CD14-positive monocyte (primary cell): Measurements from ENCODE around the gene MDM4. TPM values are rescaled to one million over a fixed set of nuclear protein-coding genes. Genes with fewer than 3 reads are reported as not detected.
A peak's percentile ranks its signal among the peaks of the same experiment; 100 is the strongest.
"Not testable (repeated sequence)": the region's sequence is repeated elsewhere in the genome, so short reads cannot be mapped to it uniquely, and the experiment has no call there.

ENCODE experiments used
- DNase-seq, 3 donors: peaks; one replicate each; pipeline ENCODE4 v3.0.0-alpha.2; 2011 to 2022
- H2AFZ ChIP-seq: 2 replicates; pipeline ENCODE4 v1.6.0; 2012; ENCODE audit warnings: mild to moderate bottlenecking, low read depth, low read length, inconsistent platforms; ENCODE audit not compliant: insufficient read depth, poor library complexity, severe bottlenecking
- H3K27ac ChIP-seq, 2 donors: 1 replicate in 1 of 2; 2 replicates in 1 of 2; pipeline ENCODE4 v1.5.1; 2012 to 2013; ENCODE audit warnings: low read length in 2 of 2, control low read depth in 1 of 2, inconsistent platforms in 1 of 2, low read depth in 1 of 2, mild to moderate bottlenecking in 1 of 2
- H3K27me3 ChIP-seq, 2 donors: one replicate each; pipeline versions ENCODE4 v1.6.0 to v1.6.1; 2011 to 2013; ENCODE audit warnings: low read length in 2 of 2; ENCODE audit not compliant: control insufficient read depth in 2 of 2, insufficient read depth in 2 of 2
- H3K36me3 ChIP-seq, 2 donors: replicated peaks in 1 of 2; 1 replicate in 1 of 2; 2 replicates in 1 of 2; pipeline versions ENCODE4 v1.5.1 to v1.6.1; 2012 to 2013; ENCODE audit warnings: low read length in 2 of 2, control low read depth in 1 of 2, inconsistent platforms in 1 of 2, mild to moderate bottlenecking in 1 of 2; ENCODE audit not compliant: insufficient read depth in 2 of 2, control insufficient read depth in 1 of 2
- H3K4me1 ChIP-seq, 2 donors: 1 replicate in 1 of 2; 2 replicates in 1 of 2; pipeline versions ENCODE4 v1.5.1 to v1.6.1; 2012 to 2013; ENCODE audit warnings: low read length in 2 of 2, control low read depth in 1 of 2, inconsistent platforms in 1 of 2, mild to moderate bottlenecking in 1 of 2, moderate library complexity in 1 of 2; ENCODE audit not compliant: insufficient read depth in 2 of 2, control insufficient read depth in 1 of 2
- H3K4me2 ChIP-seq: replicated peaks from 2 replicates; pipeline ENCODE3; 2012; ENCODE audit warnings: low read length, moderate library complexity, mild to moderate bottlenecking; ENCODE audit not compliant: poor library complexity, severe bottlenecking; ENCODE audit errors: extremely low read depth
- H3K4me3 ChIP-seq, 3 experiments: fragments of 200-600 bp in 1 of 3; sonication (generic) in 1 of 3; replicated peaks in 1 of 3; 1 replicate in 2 of 3; 2 replicates in 1 of 3; pipeline ENCODE4 v1.5.1; 2011 to 2013; ENCODE audit warnings: low read length in 3 of 3, mild to moderate bottlenecking in 3 of 3, control low read depth in 2 of 3, low read depth in 2 of 3, inconsistent platforms in 1 of 3, moderate library complexity in 1 of 3
- H3K79me2 ChIP-seq: 2 replicates; pipeline ENCODE4 v1.6.0; 2012; ENCODE audit warnings: mild to moderate bottlenecking, control low read depth, inconsistent platforms, low read length, moderate library complexity; ENCODE audit not compliant: insufficient read depth
- H3K9ac ChIP-seq: 2 replicates; pipeline ENCODE4 v1.6.0; 2017; ENCODE audit warnings: low read length, mild to moderate bottlenecking; ENCODE audit not compliant: insufficient read depth, poor library complexity, severe bottlenecking
- H3K9me3 ChIP-seq, 2 donors: replicated peaks in 1 of 2; 1 replicate in 1 of 2; 2 replicates in 1 of 2; pipeline versions ENCODE4 v1.5.1 to v1.6.1; 2012 to 2013; ENCODE audit warnings: low read length in 2 of 2, control low read depth in 1 of 2; ENCODE audit not compliant: control insufficient read depth in 1 of 2, insufficient read depth in 1 of 2
- H4K20me1 ChIP-seq: 2 replicates; pipeline ENCODE4 v1.6.0; 2012; ENCODE audit warnings: mild to moderate bottlenecking, low read length, control low read depth, moderate library complexity; ENCODE audit not compliant: insufficient read depth
- H3K27ac Mint-ChIP-seq, 7 donors: one replicate each; pipeline ENCODE4 v1.8.0; 2020; ENCODE audit warnings: mild to moderate bottlenecking in 7 of 7, mixed read lengths in 7 of 7, moderate library complexity in 6 of 7, inconsistent platforms in 2 of 7
- H3K27me3 Mint-ChIP-seq, 3 donors: one replicate each; pipeline ENCODE4 v1.8.0; 2021 to 2022; ENCODE audit warnings: low read depth in 3 of 3, mild to moderate bottlenecking in 3 of 3, mixed read lengths in 3 of 3, moderate library complexity in 3 of 3, inconsistent platforms in 1 of 3
- H3K36me3 Mint-ChIP-seq, 2 donors: one replicate each; pipeline ENCODE4 v1.8.0; 2020; ENCODE audit warnings: mixed read lengths in 2 of 2, inconsistent platforms in 1 of 2, mild to moderate bottlenecking in 1 of 2
- H3K4me1 Mint-ChIP-seq: one replicate; pipeline ENCODE4 v1.8.0; 2020; ENCODE audit warnings: mild to moderate bottlenecking, mixed read lengths
- H3K4me3 Mint-ChIP-seq, 2 donors: one replicate each; pipeline ENCODE4 v1.8.0; 2020; ENCODE audit warnings: mild to moderate bottlenecking in 2 of 2, mixed read lengths in 2 of 2, moderate library complexity in 1 of 2
- H3K9me3 Mint-ChIP-seq, 7 donors: one replicate each; pipeline ENCODE4 v1.8.0; 2020 to 2022; ENCODE audit warnings: mixed read lengths in 7 of 7, mild to moderate bottlenecking in 6 of 7, moderate library complexity in 6 of 7, inconsistent platforms in 2 of 7
- WGBS: methylation state at CpG from one replicate; pipeline ENCODE4 v1.1.5; 2013; ENCODE audit warnings: missing lambda C conversion rate; ENCODE audit not compliant: insufficient coverage; 5-methylcytosine and 5-hydroxymethylcytosine counted together
- intact Hi-C, 2 donors: fragments of 100-400 bp; cut with micrococcal nuclease; formaldehyde crosslinking; loops; one replicate each; pipeline versions ENCODE4 v1.15.0 to v1.15.1; 2023
- polyA plus RNA-seq, 3 donors: library from polyadenylated mRNA; depleted of rRNA in 1 of 3; unstranded in 2 of 3; stranded (reverse) in 1 of 3; fragments of 300-500 nt in 2 of 3; fragments of >200 nt in 1 of 3; fragmentation: Illumina TruSeq in 2 of 3; gene quantifications; 1 replicate in 2 of 3; 2 replicates in 1 of 3; pipeline ENCODE4 v1.2.3, GENCODE V29; 2012 to 2021
- TF ChIP-seq, protein P1 (sequence below): fragments of 200-600 bp; IDR thresholded peaks from one replicate; pipeline ENCODE4 v1.8.0; 2022; ENCODE audit warnings: antibody characterized with exemption, mild to moderate bottlenecking

Gene MDM4
- polyA plus RNA-seq, 3 donors: 7.8 to 37.0 (median 10.2) TPM

DNA sequence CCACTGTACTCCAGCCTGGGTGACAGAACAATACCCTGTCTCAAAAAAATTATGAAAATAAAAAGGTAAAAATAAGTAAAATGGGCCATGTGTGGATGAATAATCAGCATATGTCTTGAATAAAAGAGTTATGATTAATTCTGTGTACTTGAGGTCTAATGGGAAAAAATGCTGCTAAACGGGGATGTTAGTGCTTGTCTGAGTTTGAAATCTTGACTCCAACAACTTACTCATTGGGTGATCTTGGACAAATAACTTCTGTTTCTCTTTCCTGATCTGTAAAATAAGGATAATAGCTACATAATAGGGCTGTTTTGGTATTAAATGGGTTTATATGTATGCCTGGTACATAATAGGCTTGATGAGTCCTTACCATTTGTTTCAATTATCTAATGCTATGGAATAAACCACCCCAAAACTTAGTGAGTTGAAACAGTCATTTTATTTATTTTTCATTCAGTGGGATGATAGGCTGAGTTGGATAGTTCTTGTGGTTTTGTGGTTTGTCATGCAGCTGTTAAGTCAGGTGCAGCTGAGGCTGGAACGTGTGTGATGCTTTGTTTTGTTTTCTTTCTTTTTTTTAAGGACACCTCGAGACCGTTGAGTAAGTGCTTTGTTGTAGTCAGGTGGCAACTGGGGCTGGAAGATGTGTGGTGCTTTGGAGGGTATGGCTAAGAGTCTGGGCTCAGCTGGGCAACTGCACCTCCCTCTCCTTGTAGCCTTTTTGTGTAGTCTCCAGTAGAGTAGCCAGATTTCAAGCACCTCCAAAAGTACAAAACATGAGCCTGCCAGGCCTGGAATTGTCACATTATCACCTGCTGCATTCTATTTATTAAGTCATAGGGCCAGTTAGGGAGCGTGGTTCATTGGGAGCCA lies 4.9 kb downstream of the MDM4 start:
- Mint-ChIP-seq H3K27me3 (peaks cover 0 to 4% (median 3%) of the 10 kb centered on the region in 3 donors), H3K4me1 (peaks cover 53% of the 10 kb centered on the region), H3K4me3 (peak overlapping the region in 1 of 2 donors; percentile 3), H3K27ac (peak overlapping the region; percentile 55 to 93 (median 80)), H3K36me3 (peaks cover 40 to 52% of the 10 kb centered on the region in 2 donors), H3K9me3 (peaks cover 5 to 18% (median 12%) of the 10 kb centered on the region in 7 donors)
- H3K27ac ChIP-seq: peak overlapping the region; percentile 29 to 75
- peak overlapping the region; percentile 7 for H3K4me2 ChIP-seq
- H4K20me1 ChIP-seq: peaks cover 70% of the 10 kb centered on the region
- H3K9me3 ChIP-seq: peaks cover 7% of the 10 kb centered on the region in 2 donors
- intact Hi-C loops: no loop called here
- H3K9ac ChIP-seq: no peak overlapping the region
- no peak overlapping the region for H3K4me3 ChIP-seq
- H3K36me3 ChIP-seq: peaks cover 25 to 51% of the 10 kb centered on the region in 2 donors
- no peaks in the 10 kb centered on the region for H3K27me3 ChIP-seq
- TF ChIP-seq, protein P1, sequence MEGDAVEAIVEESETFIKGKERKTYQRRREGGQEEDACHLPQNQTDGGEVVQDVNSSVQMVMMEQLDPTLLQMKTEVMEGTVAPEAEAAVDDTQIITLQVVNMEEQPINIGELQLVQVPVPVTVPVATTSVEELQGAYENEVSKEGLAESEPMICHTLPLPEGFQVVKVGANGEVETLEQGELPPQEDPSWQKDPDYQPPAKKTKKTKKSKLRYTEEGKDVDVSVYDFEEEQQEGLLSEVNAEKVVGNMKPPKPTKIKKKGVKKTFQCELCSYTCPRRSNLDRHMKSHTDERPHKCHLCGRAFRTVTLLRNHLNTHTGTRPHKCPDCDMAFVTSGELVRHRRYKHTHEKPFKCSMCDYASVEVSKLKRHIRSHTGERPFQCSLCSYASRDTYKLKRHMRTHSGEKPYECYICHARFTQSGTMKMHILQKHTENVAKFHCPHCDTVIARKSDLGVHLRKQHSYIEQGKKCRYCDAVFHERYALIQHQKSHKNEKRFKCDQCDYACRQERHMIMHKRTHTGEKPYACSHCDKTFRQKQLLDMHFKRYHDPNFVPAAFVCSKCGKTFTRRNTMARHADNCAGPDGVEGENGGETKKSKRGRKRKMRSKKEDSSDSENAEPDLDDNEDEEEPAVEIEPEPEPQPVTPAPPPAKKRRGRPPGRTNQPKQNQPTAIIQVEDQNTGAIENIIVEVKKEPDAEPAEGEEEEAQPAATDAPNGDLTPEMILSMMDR: no peak
- DNase-seq: peak; percentile 21 to 53 (median 47)
- peaks cover 31 to 51% of the 10 kb centered on the region in 2 donors for H3K4me1 ChIP-seq
- H2AFZ ChIP-seq: no peak overlapping the region
- 0% methylated on average over 1 of the region's 5 CpGs for WGBS
- peaks cover 99% of the 10 kb centered on the region for H3K79me2 ChIP-seq

DNA sequence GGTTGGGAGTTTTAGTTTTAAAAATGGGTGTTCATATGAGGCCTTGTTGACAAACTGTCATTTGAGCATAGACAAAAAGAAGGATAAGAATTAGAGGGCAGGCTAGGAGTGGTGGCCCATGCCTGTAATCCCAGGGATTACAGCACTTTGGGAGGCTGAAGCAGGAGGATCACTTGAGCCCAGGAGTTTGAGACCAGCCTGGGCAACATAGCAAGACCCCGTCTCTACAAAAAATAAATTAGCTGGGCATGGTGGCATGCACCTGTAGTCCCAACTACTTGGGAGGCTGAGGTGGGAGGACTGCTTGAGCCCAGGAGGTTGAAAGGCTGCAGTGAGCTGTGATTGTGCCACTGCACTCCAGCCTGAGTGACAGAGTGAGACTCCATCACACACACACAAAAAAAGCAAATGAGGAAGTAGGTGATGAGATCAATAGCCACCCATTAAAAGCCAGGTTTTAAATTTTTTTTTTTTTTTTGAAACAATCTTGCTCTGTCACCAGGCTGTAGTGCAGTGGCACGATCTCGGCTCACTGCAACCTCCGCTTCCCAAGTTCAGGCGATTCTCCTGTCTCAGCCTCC lies 5.8 kb downstream of the MDM4 start:
- Histone ChIP-seq H3K27ac (peak overlapping the region in 1 of 2 donors; percentile 75), H3K36me3 (peaks cover 35 to 61% of the 10 kb centered on the region in 2 donors), H3K4me1 (peaks cover 30 to 50% of the 10 kb centered on the region in 2 donors), H3K79me2 (peaks cover 98% of the 10 kb centered on the region), H4K20me1 (peaks cover 78% of the 10 kb centered on the region)
- H2AFZ ChIP-seq, intact Hi-C loops, H3K27me3 ChIP-seq, H3K9me3 ChIP-seq, H3K27me3 Mint-ChIP-seq, H3K4me3 ChIP-seq, DNase-seq, H3K9ac ChIP-seq, H3K4me2 ChIP-seq, H3K4me3 Mint-ChIP-seq: not testable (repeated sequence)
- peaks cover 5 to 18% (median 12%) of the 10 kb centered on the region in 7 donors for H3K9me3 Mint-ChIP-seq
- H3K36me3 Mint-ChIP-seq: peaks cover 47 to 61% of the 10 kb centered on the region in 2 donors
- H3K4me1 Mint-ChIP-seq: peaks cover 51% of the 10 kb centered on the region
- 100% methylated on average over 1 of the region's 5 CpGs for WGBS
- H3K27ac Mint-ChIP-seq: peak overlapping the region in 6 of 7 donors; percentile 31 to 88 (median 73)
